A549 treated with CpdA at 1 μM for 4 hours (cell line): ENCODE data around the gene NCS1. TPM values are rescaled to one million over a fixed set of nuclear protein-coding genes. Genes with fewer than 3 reads are reported as not detected.

ENCODE experiments used
- total RNA-seq: library from RNA; stranded (reverse); fragments of 200-300 nt; extraction: Qiagen RNA extraction; gene quantifications from 5 replicates; pipeline ENCODE4 v1.2.3, GENCODE V29; 2022; ENCODE audit warnings: low read depth

Gene NCS1
- total RNA-seq, result 34.8 to 55.3 TPM (median 51.4 TPM) in 5 replicates

GRCh38 chr9:130172161-130172857, at the start of gene NCS1:
Gene NCS1 (plus strand): TSS chr9:130172404. CDS start chr9:130172664, 260 bp downstream.

DNA sequence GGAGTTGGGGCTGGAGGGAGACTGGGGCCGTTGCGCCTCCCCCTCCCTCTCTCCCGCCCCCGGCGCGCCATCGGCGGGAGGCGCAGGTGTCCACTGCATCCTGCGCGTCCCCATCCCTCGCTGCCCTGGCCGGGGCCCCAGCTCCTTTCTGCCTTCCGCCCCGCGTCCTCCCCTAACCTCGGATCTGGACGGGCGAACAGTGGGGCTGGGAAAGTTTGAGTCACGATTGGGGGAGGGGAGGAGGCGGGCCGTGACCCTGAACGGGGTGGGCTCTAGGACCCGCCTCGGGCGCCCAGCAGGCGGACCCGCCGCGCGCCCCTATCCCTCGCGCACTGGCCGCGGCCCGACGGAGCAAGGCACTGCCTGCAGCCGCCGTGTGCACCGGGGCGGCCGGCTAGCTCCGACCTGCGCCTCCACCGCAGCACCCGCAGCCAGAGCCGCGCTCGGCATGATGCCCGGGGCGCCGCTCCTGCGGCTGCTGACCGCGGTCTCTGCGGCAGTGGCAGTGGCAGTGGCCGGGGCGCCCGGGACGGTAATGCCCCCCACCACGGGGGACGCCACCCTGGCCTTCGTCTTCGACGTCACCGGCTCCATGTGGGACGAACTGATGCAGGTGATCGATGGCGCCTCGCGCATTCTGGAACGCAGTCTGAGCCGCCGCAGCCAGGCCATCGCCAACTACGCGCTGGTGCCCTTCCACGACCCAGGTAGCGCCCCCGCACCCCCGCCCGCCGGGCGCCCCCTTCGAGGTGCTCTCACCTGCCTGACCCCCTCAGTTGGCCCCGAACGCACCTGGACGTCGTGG, 93.4 kb downstream of the NCS1 start, which contains the start of gene HMCN2:
Gene HMCN2 (plus strand): TSS at position 330 of the 805 bp plus-strand sequence. CDS start 119 bp downstream, at position 449.

Other genes starting within 250 kb of the NCS1 start
- 13.9 to 16.2 TPM (median 15.2 TPM) in 5 replicates for gene FNBP1, start 129.2 kb upstream of the NCS1 start, total RNA-seq
- 23.8 to 30.2 TPM (median 28.7 TPM) in 5 replicates for gene GPR107, start 118.5 kb upstream of the NCS1 start, total RNA-seq
- 0.03 to 0.14 TPM (median 0.08 TPM) in 5 replicates for gene HMCN2, start 93.4 kb downstream of the NCS1 start, total RNA-seq